GM12891 (cell line): ENCODE results near the gene RAB28.

Experiments
- DNase-seq: peaks from one replicate; pipeline ENCODE4 v3.0.0; 2011; ENCODE audit warnings: low spot score; ENCODE audit not compliant: insufficient read length
- FAIRE-seq: peaks from 2 replicates; lab custom pipeline; 2011; peaks lifted over from hg19 to GRCh38; lab: Jason Lieb, UNC
- PAX5 ChIP-seq: IDR thresholded peaks from 2 replicates; pipeline ENCODE4 v1.6.1; 2011; ENCODE audit warnings: low read length, moderate library complexity, mild to moderate bottlenecking; ENCODE audit not compliant: insufficient read depth, severe bottlenecking
- POLR2A ChIP-seq: IDR thresholded peaks from 2 replicates; pipeline ENCODE4 v1.6.1; 2011; ENCODE audit warnings: low read depth, low read length, control low read depth
- POLR2AphosphoS5 ChIP-seq: IDR thresholded peaks from 2 replicates; pipeline ENCODE4 v1.6.1; 2011; ENCODE audit warnings: low read depth, low read length, control low read depth
- POU2F2 ChIP-seq: IDR thresholded peaks from 2 replicates; pipeline ENCODE4 v1.6.1; 2011; ENCODE audit warnings: low read depth, mild to moderate bottlenecking, control low read depth, low read length, moderate library complexity
- SPI1 ChIP-seq: IDR thresholded peaks from 2 replicates; pipeline ENCODE4 v1.6.1; 2011; ENCODE audit warnings: low read depth, low read length, control low read depth
- TAF1 ChIP-seq: IDR thresholded peaks from 2 replicates; pipeline ENCODE4 v1.6.1; 2011; ENCODE audit warnings: low read depth, low read length, control low read depth

RAB28 gene

GRCh38 chr4:13454786-13455185 lies 29.4 kb downstream of the RAB28 start:
- DNase-seq: no peak
- no peak for TF ChIP-seq TAF1
- no peak for TF ChIP-seq POLR2A
- no peak for TF ChIP-seq POU2F2
- no peak for TF ChIP-seq POLR2AphosphoS5
- no peak for TF ChIP-seq SPI1
- TF ChIP-seq PAX5: no peak
- FAIRE-seq: no peak

GRCh38 chr4:13452927-13453579 lies 31.1 kb downstream of the RAB28 start:
- DNase-seq (no peak), FAIRE-seq (no peak)
- TF ChIP-seq POLR2AphosphoS5: no peak
- TF ChIP-seq POU2F2: no peak
- TF ChIP-seq PAX5: no peak
- TF ChIP-seq SPI1: no peak
- no peak for TF ChIP-seq POLR2A
- TF ChIP-seq TAF1: no peak

DNA sequence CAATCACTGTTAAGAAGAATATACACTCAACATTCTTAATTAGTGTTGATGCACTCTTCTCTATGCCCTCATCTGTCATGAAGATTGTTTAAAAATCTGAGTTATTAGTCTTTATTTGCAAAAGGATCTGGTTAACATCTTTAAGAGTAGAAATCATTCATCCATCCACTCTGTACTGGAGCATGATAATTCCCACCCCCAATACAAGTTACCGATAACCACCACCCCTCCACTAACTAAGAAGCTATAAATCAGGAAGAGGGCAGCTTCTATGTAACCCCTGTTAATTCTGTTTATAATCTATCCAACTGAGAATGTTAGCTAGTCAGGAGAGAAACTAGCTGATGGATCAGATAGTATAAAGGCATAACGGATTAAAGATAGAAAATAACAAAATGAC lies 34.5 kb downstream of the RAB28 start:
- no peak for DNase-seq
- no peak for FAIRE-seq
- TF ChIP-seq PAX5: no peak
- no peak for TF ChIP-seq SPI1
- TF ChIP-seq POU2F2: no peak
- TF ChIP-seq POLR2AphosphoS5: no peak
- no peak for TF ChIP-seq TAF1
- TF ChIP-seq POLR2A: no peak

DNA sequence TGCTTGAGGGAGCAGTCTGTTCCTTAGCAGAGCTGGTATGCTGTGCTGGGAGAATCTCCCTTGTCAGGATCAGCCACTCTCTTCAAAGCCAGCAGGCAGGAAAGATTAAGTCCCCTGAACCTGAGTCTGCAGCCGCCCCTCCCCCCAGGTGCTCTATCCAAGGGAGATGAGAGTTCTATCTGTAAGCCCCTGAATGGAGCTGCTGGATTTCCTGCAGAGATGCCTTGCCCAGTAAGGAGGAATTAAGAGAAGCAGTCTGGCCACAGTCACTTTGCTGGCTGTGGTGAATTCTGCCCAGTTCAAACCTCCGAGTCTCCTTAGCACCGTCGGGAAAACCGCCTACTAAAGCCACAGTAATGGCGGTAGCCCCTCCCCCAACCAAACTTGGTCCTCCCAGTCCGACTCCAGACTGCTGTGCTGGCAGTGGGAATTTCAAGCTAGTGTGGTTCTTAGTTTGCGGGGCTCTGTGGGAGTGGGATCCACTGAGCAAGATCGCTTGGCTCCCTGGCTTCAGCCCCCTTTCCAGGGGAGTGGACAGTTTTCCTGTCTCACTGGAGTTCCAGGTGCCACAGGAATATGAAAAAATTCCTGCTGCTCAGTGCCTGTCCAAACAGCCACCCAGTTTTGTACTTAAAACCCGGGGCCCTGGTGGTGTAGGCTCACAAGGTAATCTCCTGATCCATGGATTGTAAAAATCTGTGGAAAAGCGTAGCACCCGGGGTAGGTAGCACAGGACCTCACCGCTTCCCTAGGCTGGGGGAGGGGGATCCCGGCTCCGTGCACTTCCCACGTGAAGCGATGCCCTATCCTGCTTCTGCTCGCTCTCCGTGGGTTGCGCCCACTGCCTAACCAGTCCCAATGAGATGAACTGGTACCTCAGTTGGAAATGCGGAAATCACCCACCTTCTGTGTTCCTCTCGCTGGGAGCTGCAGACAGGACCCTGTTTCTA lies 38.0 kb downstream of the RAB28 start:
- TF ChIP-seq TAF1 (no peak), POU2F2 (no peak), POLR2A (no peak), POLR2AphosphoS5 (no peak), PAX5 (no peak), SPI1 (no peak)
- DNase-seq (no peak), FAIRE-seq (no peak)

DNA sequence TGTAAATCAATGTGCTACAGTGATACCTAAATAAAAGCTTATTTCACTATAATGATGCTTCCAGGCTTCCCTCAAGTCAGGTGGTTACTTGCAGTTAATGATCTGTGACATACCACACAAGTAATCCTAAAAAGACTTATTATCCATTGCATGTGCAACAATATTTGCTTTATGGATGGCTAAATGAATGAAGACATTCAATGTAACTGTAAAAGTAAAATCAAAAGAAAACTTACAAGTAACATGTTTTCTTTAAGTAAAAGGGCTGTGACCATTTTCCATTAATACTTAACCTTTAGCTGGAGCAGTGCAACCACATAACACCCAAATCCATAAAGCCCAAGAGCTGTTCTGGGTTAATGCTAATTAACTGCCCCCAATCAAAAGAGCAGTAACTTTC lies 42.6 kb downstream of the RAB28 start:
- DNase-seq (no peak), FAIRE-seq (no peak)
- TF ChIP-seq TAF1: no peak
- TF ChIP-seq POLR2AphosphoS5: no peak
- no peak for TF ChIP-seq POLR2A
- TF ChIP-seq SPI1: no peak
- no peak for TF ChIP-seq PAX5
- TF ChIP-seq POU2F2: no peak

GRCh38 chr4:13436962-13437361 lies 47.2 kb downstream of the RAB28 start:
- no peak for TF ChIP-seq POLR2A
- no peak for TF ChIP-seq TAF1
- DNase-seq: no peak
- FAIRE-seq: no peak

- TF ChIP-seq POLR2AphosphoS5 (no peak), TAF1 (no peak), POU2F2 (no peak), SPI1 (no peak), PAX5 (no peak), POLR2A (no peak)
- DNase-seq (no peak), FAIRE-seq (no peak)
Measured at GRCh38 chr4:13432453-13432852, 51.7 kb downstream of the RAB28 start.

DNA sequence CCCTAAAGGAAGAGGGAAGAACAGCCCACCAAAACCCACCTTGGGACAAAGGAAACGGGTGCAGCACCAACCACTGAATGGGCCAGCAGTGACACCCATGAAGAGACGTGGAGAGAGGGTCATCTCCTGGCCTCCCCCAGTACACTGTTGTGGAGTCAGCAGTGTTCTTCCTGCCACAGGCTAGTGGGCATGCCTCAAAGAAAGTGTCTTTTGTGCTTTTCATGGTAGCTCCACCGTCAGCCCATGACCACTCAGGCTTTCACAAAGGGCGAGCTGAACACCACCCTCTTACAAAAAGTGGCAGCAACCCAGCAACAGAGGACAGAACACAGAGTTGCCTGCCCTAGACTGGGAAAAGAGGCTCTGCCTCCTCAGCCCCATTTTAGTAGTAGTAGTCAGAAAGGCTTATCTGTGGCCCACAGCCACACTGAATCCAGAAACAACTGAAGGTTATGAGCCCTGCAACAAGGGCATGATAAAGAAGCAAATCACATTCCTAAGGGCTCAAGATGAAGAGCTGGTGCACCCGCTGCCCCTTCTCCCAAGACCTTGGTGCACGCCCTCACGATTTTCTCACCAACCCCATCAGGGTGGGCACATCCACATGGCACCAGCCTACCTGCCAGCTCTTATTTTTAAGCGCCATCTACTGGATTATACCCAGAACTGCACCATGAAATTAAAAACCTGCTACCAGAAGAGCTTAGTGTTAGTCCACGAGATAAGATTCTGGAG lies 53.1 kb downstream of the RAB28 start:
- FAIRE-seq: no peak
- no peak for DNase-seq
- no peak for TF ChIP-seq TAF1
- TF ChIP-seq SPI1: no peak
- TF ChIP-seq POLR2AphosphoS5: no peak
- TF ChIP-seq PAX5: no peak
- TF ChIP-seq POLR2A: no peak
- no peak for TF ChIP-seq POU2F2

GRCh38 chr4:13427599-13428325 lies 56.4 kb downstream of the RAB28 start:
- DNase-seq (no peak), FAIRE-seq (no peak)
- TF ChIP-seq POLR2AphosphoS5 (no peak), POU2F2 (no peak), SPI1 (no peak)
